ENCODE results near the gene LCA5L. TPM values are rescaled to one million over a fixed set of nuclear protein-coding genes. Genes with fewer than 3 reads are reported as not detected.

The LCA5L gene
- total and polyA plus RNA-seq, 10 of the 15 experiments (the other 5 are each of a cell fraction or from before 2014, with no cell fraction given), result 0.18 to 0.55 (median 0.27) TPM; not detected in 2

DNA sequence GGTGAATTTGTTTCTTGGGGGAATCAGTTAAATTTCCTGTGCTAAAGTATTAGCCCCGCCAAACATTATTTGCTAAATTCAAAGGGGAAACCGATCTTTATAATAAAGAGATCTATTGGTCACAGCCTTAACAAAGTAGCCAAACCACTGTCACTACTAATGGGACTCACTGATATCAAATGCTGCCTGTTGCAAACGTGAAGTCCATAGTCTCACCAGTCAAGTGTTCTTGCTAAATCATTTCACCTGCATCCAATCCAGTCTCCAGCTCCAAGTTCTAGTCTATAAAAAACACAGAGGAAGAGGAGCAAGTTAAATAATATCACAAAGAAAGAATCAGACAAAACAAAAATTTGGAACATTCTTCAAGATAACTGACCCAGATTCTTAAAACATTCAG, 36.3 kb upstream of the LCA5L start:
- FAIRE-seq, result no peak
- in situ Hi-C loops (cut with MboI) (no loop called here), intact Hi-C loops (cut with micrococcal nuclease; ENCODE audit: unreplicated experiment) (no loop called here)
- Histone ChIP-seq H2AFZ (ENCODE audit: control insufficient read depth, low read depth, low read length) (no peak overlapping the region), H3K79me2 (ENCODE audit: control insufficient read depth, insufficient read depth, low read length) (no peaks in the 10 kb centered on the region), H3K4me1 (ENCODE audit: control insufficient read depth, insufficient read depth, low read length) (no peaks in the 10 kb centered on the region), H4K20me1 (ENCODE audit: control insufficient read depth, insufficient read depth) (no peaks in the 10 kb centered on the region), H3K9ac (ENCODE audit: control insufficient read depth, insufficient read depth, low read length) (no peak overlapping the region), H3K4me2 (ENCODE audit: control insufficient read depth, insufficient read depth) (no peak overlapping the region), H3K9me3 (replicated peaks; ENCODE audit: control insufficient read depth, insufficient read depth, low read length) (no peaks in the 10 kb centered on the region), H3K27me3 (replicated peaks in 1 of 2; ENCODE audit: control insufficient read depth in 2 of 2, insufficient read depth in 2 of 2, low read length in 1 of 2) (no peaks in the 10 kb centered on the region), H3K36me3 (ENCODE audit: control insufficient read depth in 2 of 2, insufficient read depth in 2 of 2, low read length in 1 of 2) (no peaks in the 10 kb centered on the region), H3K27ac (ENCODE audit: control insufficient read depth, insufficient read depth) (no peak overlapping the region), H3K4me3 (no peak overlapping the region)
- WGBS (ENCODE audit: insufficient coverage, insufficient replicate concordance, low lambda C conversion rate, missing lambda C conversion rate), result 43% methylated on average over 3 of the region's 3 CpGs
- ChIA-PET SMC1A (ENCODE audit: uncharacterized antibody, unreplicated experiment) (no interaction called here), CTCF (interaction anchor here (0.7 kb wide), 1 partner anchor 18 kb away, joined by 3 read pairs; no protein-coding TSS in a partner anchor), POLR2A (no interaction called here), RAD21 (ENCODE audit: unreplicated experiment) (no interaction called here)
- BruUV-seq (replicated peaks), result no TSS peak
- TF ChIP-seq, protein P1, sequence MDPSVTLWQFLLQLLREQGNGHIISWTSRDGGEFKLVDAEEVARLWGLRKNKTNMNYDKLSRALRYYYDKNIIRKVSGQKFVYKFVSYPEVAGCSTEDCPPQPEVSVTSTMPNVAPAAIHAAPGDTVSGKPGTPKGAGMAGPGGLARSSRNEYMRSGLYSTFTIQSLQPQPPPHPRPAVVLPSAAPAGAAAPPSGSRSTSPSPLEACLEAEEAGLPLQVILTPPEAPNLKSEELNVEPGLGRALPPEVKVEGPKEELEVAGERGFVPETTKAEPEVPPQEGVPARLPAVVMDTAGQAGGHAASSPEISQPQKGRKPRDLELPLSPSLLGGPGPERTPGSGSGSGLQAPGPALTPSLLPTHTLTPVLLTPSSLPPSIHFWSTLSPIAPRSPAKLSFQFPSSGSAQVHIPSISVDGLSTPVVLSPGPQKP (IDR thresholded peaks at IDR 0.05; ENCODE audit: low read depth, low read length), result no peak
- TF ChIP-seq BHLHE40 (IDR thresholded peaks at IDR 0.05; ENCODE audit: borderline replicate concordance in 1 of 2, low read depth in 2 of 2, low read length in 1 of 2) (no peak), ZZZ3 (IDR thresholded peaks at IDR 0.05; ENCODE audit: control insufficient read depth, insufficient read length, low read depth) (no peak)
- TF ChIP-seq, protein P2, sequence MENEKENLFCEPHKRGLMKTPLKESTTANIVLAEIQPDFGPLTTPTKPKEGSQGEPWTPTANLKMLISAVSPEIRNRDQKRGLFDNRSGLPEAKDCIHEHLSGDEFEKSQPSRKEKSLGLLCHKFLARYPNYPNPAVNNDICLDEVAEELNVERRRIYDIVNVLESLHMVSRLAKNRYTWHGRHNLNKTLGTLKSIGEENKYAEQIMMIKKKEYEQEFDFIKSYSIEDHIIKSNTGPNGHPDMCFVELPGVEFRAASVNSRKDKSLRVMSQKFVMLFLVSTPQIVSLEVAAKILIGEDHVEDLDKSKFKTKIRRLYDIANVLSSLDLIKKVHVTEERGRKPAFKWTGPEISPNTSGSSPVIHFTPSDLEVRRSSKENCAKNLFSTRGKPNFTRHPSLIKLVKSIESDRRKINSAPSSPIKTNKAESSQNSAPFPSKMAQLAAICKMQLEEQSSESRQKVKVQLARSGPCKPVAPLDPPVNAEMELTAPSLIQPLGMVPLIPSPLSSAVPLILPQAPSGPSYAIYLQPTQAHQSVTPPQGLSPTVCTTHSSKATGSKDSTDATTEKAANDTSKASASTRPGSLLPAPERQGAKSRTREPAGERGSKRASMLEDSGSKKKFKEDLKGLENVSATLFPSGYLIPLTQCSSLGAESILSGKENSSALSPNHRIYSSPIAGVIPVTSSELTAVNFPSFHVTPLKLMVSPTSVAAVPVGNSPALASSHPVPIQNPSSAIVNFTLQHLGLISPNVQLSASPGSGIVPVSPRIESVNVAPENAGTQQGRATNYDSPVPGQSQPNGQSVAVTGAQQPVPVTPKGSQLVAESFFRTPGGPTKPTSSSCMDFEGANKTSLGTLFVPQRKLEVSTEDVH (IDR thresholded peaks at IDR 0.05; ENCODE audit: low read depth, partially characterized antibody), result no peak
- no peak for DNase-seq (ENCODE audit: low read depth, low spot score)
- ATAC-seq, result no peak

Data from GM12878 (cell line).